SKM-1 (cell line): Measurements from ENCODE around the gene SNX9.

Source experiments
- DNase-seq: peaks from one replicate; lab custom pipeline; 2025; ENCODE audit not compliant: unreplicated experiment; lab: John Stamatoyannopoulos, UW

The SNX9 gene

GRCh38 chr6:157800420-157801237, 22.4 kb upstream of the SNX9 start:
- DNase-seq = no peak

- DNase-seq = no peak
Observed at GRCh38 chr6:157804448-157805327, 18.4 kb upstream of the SNX9 start.

DNA sequence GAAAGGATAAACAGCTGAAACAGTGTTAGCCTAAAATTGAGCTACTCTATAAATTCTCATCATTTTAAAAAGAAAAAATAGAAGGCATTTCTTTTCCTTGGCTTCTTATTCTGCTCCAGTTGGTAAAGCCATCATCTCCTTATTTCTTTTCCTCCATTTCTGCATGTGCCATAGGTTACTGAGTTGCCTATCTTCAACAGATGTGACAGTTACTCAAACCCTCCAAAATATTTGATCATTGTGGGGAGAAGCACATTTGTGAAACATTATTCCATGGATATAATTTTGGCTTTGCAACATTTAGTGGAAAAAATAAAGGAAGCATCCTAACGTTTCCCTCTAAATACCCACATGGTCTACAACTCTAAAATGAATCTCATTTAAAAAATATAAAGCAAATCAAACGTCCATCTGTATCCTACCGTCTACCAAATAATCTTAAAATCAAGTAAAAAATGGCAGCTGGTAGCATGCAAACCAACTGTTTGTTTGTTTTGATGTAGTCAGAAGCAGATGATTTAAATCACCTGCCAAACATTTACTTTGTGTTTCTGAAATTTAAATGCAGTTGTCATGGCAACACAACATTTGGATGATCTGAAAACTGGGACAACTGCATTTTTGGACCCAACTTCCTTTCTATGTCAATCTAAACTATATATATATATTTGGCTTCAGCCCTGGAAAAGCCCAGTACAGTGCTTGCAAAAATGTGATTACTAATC, 16.8 kb upstream of the SNX9 start:
- no peak for DNase-seq

GRCh38 chr6:157806856-157807215, 16.2 kb upstream of the SNX9 start:
- DNase-seq = no peak

DNA sequence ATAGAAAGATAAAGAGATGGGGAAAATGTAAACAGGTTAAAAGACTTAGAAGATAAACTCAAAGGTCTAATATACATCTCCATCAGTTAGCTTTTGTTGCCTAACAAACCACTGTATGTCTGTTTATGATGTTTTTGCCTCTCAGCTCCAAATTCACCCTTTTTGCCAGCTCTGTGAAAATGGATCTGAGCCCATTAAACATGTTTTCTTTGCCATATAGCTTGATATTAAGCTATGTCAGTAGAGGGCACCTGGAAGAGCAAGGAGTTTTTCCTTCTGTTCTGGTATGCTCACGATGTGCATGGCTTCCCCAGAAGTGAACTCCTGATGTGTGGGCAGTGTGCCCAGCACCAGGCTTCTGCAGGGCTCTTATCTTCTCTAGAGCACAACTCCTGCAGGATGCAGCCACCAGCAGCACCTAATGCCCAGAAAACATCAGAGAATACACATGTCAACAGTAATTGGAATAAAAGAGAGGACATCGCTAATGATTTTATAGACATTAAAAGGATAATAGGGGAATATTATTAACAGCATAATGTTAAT, 14.6 kb upstream of the SNX9 start:
- DNase-seq = no peak

- DNase-seq = no peak
Observed at GRCh38 chr6:157809613-157810012, 13.4 kb upstream of the SNX9 start.

DNA sequence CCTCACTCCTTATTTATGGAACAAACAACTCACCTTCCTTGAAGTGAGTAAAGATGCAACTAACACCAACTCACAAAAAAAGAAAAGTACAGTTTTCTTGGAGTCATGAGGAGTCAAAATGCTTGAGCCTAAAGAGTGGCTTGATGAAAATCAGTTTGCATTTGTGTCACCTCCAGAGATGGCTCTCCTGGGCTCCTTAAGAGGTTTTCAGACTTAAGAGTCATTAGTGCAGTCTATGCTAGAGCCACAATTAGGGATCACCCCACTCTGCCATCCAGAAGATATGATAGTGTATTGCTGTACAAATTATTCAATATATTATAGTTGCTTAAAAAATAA, 11.9 kb upstream of the SNX9 start:
- no peak for DNase-seq

GRCh38 chr6:157811476-157812173, 11.4 kb upstream of the SNX9 start:
- DNase-seq = no peak

DNA sequence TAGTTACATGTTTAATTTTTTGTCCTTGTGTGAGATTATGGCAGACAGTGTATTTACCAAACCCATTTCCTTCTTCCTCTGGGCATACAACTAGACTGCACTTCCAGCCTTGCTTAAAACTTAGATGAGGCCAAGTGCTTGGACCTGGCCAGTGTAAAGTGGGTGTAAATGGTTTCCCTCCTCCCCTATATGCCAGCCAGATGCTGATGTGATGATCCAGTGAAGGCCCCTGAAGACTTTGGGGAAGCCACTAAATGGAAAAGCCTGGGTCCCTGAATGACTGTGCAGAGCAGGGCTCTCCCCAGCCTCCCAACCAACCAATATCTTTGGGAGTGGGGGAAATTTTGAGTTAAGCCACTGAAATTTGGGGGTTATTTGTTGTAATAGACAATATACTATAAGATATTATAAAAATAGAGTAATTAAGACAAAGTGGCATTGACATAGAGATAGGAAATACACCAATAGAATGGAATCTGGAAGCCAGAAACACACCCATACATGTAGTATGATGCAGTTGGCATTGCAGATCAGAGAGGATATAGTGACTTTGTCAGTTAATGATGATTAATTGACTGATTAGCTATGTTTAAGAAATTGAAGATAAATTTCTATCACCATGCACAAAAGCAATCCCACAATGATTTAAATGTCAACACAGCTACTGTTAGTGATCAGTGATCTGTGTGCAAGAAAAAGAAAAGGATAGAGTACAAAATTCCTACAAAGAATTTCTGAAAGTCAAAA, 10.4 kb upstream of the SNX9 start:
- DNase-seq = no peak

DNA sequence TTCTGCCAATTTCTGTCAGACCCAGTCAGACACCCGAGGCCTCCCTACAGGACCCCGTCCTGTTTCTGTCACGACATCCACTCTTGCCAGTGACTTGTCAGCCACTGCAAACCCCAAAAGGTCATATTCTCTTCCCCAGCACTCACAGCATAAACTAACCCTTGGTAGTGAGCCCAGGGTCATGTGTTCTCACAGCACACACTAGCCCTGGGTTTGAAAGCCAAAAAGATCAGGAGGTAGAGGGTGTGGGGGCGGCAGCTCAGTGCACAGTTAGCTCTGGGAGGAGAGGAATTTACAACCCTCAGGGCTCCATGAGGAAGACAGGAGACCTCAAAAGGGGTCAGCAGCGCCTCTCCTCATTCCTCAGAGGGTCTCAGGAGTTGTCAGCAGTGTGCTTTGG, 9.9 kb upstream of the SNX9 start:
- DNase-seq = no peak

GRCh38 chr6:157813750-157814455, 9.1 kb upstream of the SNX9 start:
- no peak for DNase-seq

DNA sequence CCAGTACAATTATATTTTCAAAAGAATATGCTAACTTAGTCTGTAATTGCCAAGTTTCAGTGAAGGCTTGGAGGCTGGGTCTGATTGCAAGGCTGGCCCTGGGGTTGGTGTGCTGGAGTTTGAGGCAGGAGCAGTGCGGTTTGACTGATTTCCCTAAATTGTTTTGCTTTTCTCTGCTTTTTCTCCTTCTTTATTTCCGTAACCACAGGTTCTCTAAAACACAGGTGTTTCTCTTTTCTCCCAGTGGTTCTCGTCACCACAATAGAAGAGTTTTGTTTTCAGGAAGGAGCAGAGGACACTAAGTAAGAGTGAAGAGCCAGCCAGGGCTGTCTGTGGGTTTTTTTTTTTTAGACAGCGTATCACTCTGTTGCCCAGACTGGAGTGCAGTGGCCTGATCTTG, 8.2 kb upstream of the SNX9 start:
- no peak for DNase-seq

- no peak for DNase-seq
Observed at GRCh38 chr6:157821342-157822033, 1.6 kb upstream of the SNX9 start.

DNA sequence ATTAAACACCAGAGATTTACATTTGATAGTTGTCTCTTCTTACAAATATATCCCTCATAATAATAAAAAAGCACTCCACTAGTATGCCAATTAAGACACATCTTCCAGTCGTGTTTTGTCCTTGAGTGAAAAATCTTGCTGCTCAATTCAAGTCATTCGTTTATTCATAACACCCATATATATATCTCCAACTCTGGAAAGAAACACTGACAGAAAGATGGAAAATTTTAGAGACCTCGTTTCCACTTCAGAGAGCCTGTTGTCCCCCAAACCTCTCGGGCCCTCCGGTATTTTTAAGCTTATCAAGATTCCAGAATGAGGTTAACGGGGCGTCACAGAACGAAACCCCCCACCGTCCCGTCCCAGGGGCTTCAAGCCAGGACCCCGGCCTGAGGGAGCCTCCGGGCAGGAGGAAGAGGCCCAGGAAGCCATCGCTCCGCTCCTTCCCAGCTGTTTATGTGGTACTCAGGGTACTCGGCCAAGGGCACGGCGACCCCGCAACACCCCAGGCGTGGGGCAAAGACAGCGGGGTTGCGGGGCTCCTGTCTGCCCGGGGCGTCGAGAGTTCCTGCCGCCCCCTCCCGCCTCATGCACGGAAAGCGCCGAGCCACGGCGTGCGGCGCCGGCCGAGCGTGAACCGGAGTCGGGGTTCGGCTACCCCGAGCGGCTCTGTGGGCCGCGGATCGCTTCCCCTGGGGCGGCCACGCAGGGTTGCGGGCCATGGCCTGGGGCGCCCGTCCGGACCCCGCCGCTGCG, 623 bp upstream of the SNX9 start:
- DNase-seq = no peak

DNA sequence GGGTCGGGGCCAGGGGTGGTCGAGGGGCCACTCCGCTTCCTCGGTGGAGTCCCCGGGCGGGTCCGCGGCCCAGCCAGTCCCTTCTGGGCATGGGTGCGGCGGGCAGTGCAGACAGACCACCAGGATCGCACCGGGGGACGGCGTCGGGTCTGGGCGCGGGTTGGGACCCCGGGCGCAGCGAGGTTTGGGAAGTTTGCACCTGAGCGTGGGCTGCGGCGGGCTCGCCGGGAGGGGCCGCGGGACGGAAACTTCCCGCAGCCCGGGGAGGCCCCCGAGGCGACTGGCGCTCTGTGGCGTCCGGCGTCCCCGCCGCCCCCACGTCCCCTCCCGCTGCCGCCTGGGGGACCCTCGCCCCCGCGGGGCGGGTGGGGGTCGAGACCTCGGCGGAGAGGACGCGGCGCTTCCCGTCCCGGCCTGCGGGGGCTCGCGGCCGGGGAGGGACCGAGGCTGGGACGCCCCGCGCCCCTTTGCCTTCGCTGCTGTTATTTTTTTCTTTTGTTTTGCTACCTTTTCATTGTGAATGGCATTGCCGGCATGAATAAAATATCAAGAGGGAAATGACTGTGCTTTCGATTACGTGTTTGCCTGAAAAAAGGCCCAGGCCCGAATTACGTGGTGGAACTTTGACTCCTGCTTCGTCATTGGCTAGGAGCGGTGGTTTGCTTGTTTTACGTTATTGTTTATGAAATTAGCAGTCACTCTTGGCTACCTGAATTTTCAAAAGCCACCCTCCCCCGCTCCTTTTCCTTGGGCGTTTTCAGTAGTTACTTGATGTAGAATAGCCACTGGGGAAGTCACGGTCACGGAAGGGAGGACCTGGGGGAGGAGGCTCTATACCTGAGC, 703 bp downstream of the SNX9 start:
- no peak for DNase-seq

DNA sequence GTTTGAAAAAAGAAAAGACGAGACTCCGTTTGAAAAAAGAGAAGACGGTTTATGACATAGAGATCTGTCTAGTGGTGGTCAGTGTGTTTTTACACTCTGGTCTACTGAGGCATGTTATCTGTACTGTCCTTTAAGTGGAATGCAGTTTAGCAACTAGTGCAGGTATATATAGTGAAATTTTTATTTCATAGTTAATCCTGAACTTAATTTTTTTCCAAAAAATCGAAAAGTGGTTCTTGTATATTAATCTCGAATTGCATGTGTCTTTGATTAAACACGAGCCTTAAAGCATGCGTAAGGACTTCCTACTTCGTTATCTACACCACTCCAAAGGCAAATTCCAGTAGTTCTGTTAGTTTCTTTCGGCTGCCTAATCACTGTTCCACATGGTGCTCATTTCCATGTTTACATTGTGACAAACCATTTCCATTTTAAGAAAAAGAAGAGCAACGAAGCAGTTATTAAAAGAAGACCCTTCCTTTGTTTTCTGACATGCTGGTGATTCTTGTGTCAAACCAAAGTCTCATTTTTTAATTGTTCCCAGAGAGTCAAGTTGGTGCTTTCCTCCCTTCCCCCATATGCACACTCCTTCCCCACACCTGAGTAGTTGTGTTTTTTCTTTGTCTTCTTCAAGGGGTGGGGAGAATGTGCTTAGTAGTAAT, 2.3 kb downstream of the SNX9 start:
- DNase-seq = no peak
